HPDE6-E6E7 (cell line): ENCODE measurements around the gene GLOD5.
A peak's percentile ranks its signal among the peaks of the same experiment; 100 is the strongest.

ENCODE experiments used
- DNase-seq: peaks from one replicate; pipeline ENCODE4 v3.0.0; 2011; ENCODE audit warnings: missing footprints; ENCODE audit errors: extremely low spot score

Gene GLOD5

GRCh38 chrX:48761674-48762471 lies at the start of gene GLOD5:
TSS of gene GLOD5 (plus strand) at chrX:48761747. CDS start at chrX:48761791, 44 bp downstream.
- DNase-seq, result peak; percentile 54

- no peak for DNase-seq
These were observed 49.5 kb upstream of the GLOD5 start for GRCh38 chrX:48711929-48712505.

GRCh38 chrX:48713847-48714246 lies 47.7 kb upstream of the GLOD5 start:
- DNase-seq, result no peak

GRCh38 chrX:48714573-48714972 lies 47.0 kb upstream of the GLOD5 start:
- no peak for DNase-seq

GRCh38 chrX:48715072-48715471 lies 46.5 kb upstream of the GLOD5 start:
- DNase-seq, result no peak

- no peak for DNase-seq
These were observed 45.6 kb upstream of the GLOD5 start for GRCh38 chrX:48715876-48716502.

- DNase-seq, result no peak
These were observed 41.6 kb upstream of the GLOD5 start for GRCh38 chrX:48719958-48720357.

- DNase-seq, result no peak
These were observed 40.8 kb upstream of the GLOD5 start for GRCh38 chrX:48720577-48721250.

- DNase-seq, result no peak
These were observed 39.6 kb upstream of the GLOD5 start for GRCh38 chrX:48721916-48722315.

GRCh38 chrX:48726596-48726995 lies 35.0 kb upstream of the GLOD5 start:
- DNase-seq, result no peak

GRCh38 chrX:48728653-48729052 lies 32.9 kb upstream of the GLOD5 start:
- DNase-seq, result no peak

GRCh38 chrX:48736303-48736702 lies 25.2 kb upstream of the GLOD5 start:
- no peak for DNase-seq

GRCh38 chrX:48736878-48737212 lies 24.7 kb upstream of the GLOD5 start:
- no peak for DNase-seq

GRCh38 chrX:48737213-48737938 lies 24.2 kb upstream of the GLOD5 start:
- DNase-seq, result peak; percentile 90

GRCh38 chrX:48737940-48738339 lies 23.6 kb upstream of the GLOD5 start:
- no peak for DNase-seq

GRCh38 chrX:48741834-48742233 lies 19.7 kb upstream of the GLOD5 start:
- no peak for DNase-seq

GRCh38 chrX:48745222-48745621 lies 16.3 kb upstream of the GLOD5 start:
- no peak for DNase-seq

- no peak for DNase-seq
These were observed 14.0 kb upstream of the GLOD5 start for GRCh38 chrX:48747415-48748016.

GRCh38 chrX:48749182-48749581 lies 12.4 kb upstream of the GLOD5 start:
- no peak for DNase-seq

- DNase-seq, result no peak
These were observed 10.2 kb upstream of the GLOD5 start for GRCh38 chrX:48751343-48751742.

- no peak for DNase-seq
These were observed 9.0 kb upstream of the GLOD5 start for GRCh38 chrX:48752498-48752897.
